GM10248 (cell line): ENCODE data around the gene HSF4.

Source experiments
- CTCF ChIA-PET: fragments of 300-600 bp; sonication (Branson Sonifier 250); formaldehyde crosslinking; extraction: SDS; loops from one replicate; lab custom pipeline; 2021; ENCODE audit warnings: antibody characterized with exemption; lab: Yijun Ruan, JAX
- POLR2A ChIA-PET: fragments of 350-650 bp; sonication (Branson Sonifier 250); formaldehyde crosslinking; extraction: SDS; loops from one replicate; lab custom pipeline; 2020; ENCODE audit warnings: antibody characterized with exemption; lab: Yijun Ruan, JAX
- DNase-seq: peaks from one replicate; pipeline ENCODE4 v3.0.0; 2012; ENCODE audit errors: extremely low spot score
- CTCF ChIP-seq: IDR thresholded peaks from 2 replicates; pipeline ENCODE4 v1.5.1; 2012; ENCODE audit warnings: mild to moderate bottlenecking, low read depth; ENCODE audit errors: extremely low read depth, missing control alignments, control extremely low read depth

The HSF4 gene

GRCh38 chr16:67145746-67146145, 18.8 kb upstream of the HSF4 start:
- no peak for DNase-seq
- TF ChIP-seq CTCF, result no peak
- ChIA-PET CTCF (interaction anchor here (1.2 to 7.5 kb wide), 2 partner anchors 8 to 128 kb away, joined by 3 to 71 read pairs; no protein-coding TSS in a partner anchor), POLR2A (no interaction called here)

- DNase-seq, result no peak
- TF ChIP-seq CTCF, result peak; percentile 19
- CTCF ChIA-PET, result interaction anchor here (0.9 to 1.2 kb wide), 2 partner anchors 9 to 186 kb away, joined by 3 to 5 read pairs; partner anchors contain the start of gene CES3
- POLR2A ChIA-PET, result interaction anchor here (0.6 kb wide), 1 partner anchor 8 kb away, joined by 6 read pairs; no protein-coding TSS in a partner anchor
These were observed 17.8 kb upstream of the HSF4 start for GRCh38 chr16:67146523-67147357.

GRCh38 chr16:67147437-67148140, 17.0 kb upstream of the HSF4 start:
- POLR2A ChIA-PET, result interaction anchor here (0.6 kb wide), 1 partner anchor 9 kb away, joined by 6 read pairs; no protein-coding TSS in a partner anchor
- no peak for TF ChIP-seq CTCF
- CTCF ChIA-PET, result interaction anchor here (0.9 to 1.2 kb wide), 2 partner anchors 8 to 187 kb away, joined by 3 to 5 read pairs; partner anchors contain the start of gene CES3
- no peak for DNase-seq

- ChIA-PET POLR2A (no interaction called here), CTCF (interaction anchor here (1.2 to 1.5 kb wide), 2 partner anchors 19 to 130 kb away, joined by 3 to 4 read pairs; no protein-coding TSS in a partner anchor)
These were observed 16.3 kb upstream of the HSF4 start for GRCh38 chr16:67148221-67148620.

GRCh38 chr16:67148656-67149275, 15.8 kb upstream of the HSF4 start:
- ChIA-PET POLR2A (interaction anchor here (0.6 kb wide), 1 partner anchor 24 kb away, joined by 3 read pairs; no protein-coding TSS in a partner anchor), CTCF (interaction anchor here (1.2 to 1.5 kb wide), 2 partner anchors 19 to 131 kb away, joined by 3 to 4 read pairs; no protein-coding TSS in a partner anchor)
- no peak for DNase-seq
- TF ChIP-seq CTCF, result no peak

More at GRCh38 chr16:67148221-67148620, 16.3 kb upstream of the HSF4 start:
- TF ChIP-seq CTCF, result no peak
- DNase-seq, result no peak
